Liver (tissue), 9 donors: ENCODE results near the gene FMO4. TPM values are rescaled to one million over a fixed set of nuclear protein-coding genes. Genes with fewer than 3 reads are reported as not detected.

Experiments
- DNase-seq: peaks from one replicate; pipeline ENCODE4 v3.0.0-alpha.2; 2017; ENCODE audit warnings: low spot score
- H3K27ac ChIP-seq, 2 donors: one replicate each; pipeline ENCODE4 v1.7.0; 2013; ENCODE audit warnings: inconsistent platforms in 2 of 2, low read length in 2 of 2, control low read depth in 1 of 2, low read depth in 1 of 2, mild to moderate bottlenecking in 1 of 2
- H3K27me3 ChIP-seq, 4 donors: one replicate each; pipeline versions ENCODE4 v1.6.1 to v1.7.0; 2013; ENCODE audit warnings: low read length in 3 of 4, inconsistent platforms in 1 of 4, mild to moderate bottlenecking in 1 of 4, moderate library complexity in 1 of 4; ENCODE audit not compliant: control insufficient read depth in 4 of 4, insufficient read depth in 4 of 4
- H3K36me3 ChIP-seq, 4 donors: one replicate each; pipeline versions ENCODE4 v1.6.1 to v1.7.0; 2013; ENCODE audit warnings: low read length in 3 of 4, mild to moderate bottlenecking in 3 of 4, low read depth in 1 of 4, moderate library complexity in 1 of 4; ENCODE audit not compliant: control insufficient read depth in 4 of 4, insufficient read depth in 3 of 4
- H3K4me1 ChIP-seq, 4 donors: one replicate each; pipeline versions ENCODE4 v1.6.1 to v1.7.0; 2013; ENCODE audit warnings: low read length in 3 of 4, mild to moderate bottlenecking in 3 of 4, moderate library complexity in 1 of 4; ENCODE audit not compliant: control insufficient read depth in 4 of 4, insufficient read depth in 4 of 4
- H3K4me3 ChIP-seq, 3 donors: one replicate each; pipeline versions ENCODE4 v1.6.1 to v1.7.0; 2013; ENCODE audit warnings: low read length in 3 of 3, control low read depth in 1 of 3, low read depth in 1 of 3, mild to moderate bottlenecking in 1 of 3
- H3K9ac ChIP-seq, 2 donors: one replicate each; pipeline ENCODE4 v1.7.0; 2013; ENCODE audit warnings: low read length in 2 of 2, mild to moderate bottlenecking in 2 of 2, moderate library complexity in 2 of 2, control low read depth in 1 of 2, low read depth in 1 of 2
- H3K9me3 ChIP-seq, 4 donors: one replicate each; pipeline versions ENCODE4 v1.6.1 to v1.7.0; 2013; ENCODE audit warnings: low read length in 3 of 4; ENCODE audit not compliant: control insufficient read depth in 4 of 4
- ATF3 ChIP-seq: IDR thresholded peaks from 2 replicates; pipeline ENCODE4 v1.6.1; 2016; ENCODE audit warnings: antibody characterized with exemption
- CTCF ChIP-seq: fragments of 150-350 bp; IDR thresholded peaks from 2 replicates; pipeline ENCODE4 v1.5.1; 2017; ENCODE audit warnings: improper control_type of control experiment, low read depth, low read length; ENCODE audit not compliant: missing input control
- EGR1 ChIP-seq, 2 donors: IDR thresholded peaks; 2 replicates each; pipeline ENCODE4 v1.6.1; 2016 to 2018; ENCODE audit warnings: antibody characterized with exemption in 2 of 2, low read depth in 2 of 2
- FOXA2 ChIP-seq: IDR thresholded peaks from 2 replicates; pipeline ENCODE4 v1.6.1; 2016; ENCODE audit warnings: antibody characterized with exemption
- GABPA ChIP-seq, 2 donors: IDR thresholded peaks in 1 of 2; conservative IDR thresholded peaks in 1 of 2; 2 replicates each; pipeline ENCODE4 v1.6.1; 2016; ENCODE audit warnings: antibody characterized with exemption in 2 of 2, mild to moderate bottlenecking in 1 of 2, moderate library complexity in 1 of 2
- HNF4A ChIP-seq, 2 donors: conservative IDR thresholded peaks; 2 replicates each; pipeline ENCODE4 v1.6.1; 2016; ENCODE audit warnings: antibody characterized with exemption in 2 of 2, mild to moderate bottlenecking in 2 of 2
- HNF4G ChIP-seq: IDR thresholded peaks from 2 replicates; pipeline ENCODE4 v1.6.1; 2016; ENCODE audit warnings: antibody characterized with exemption
- JUND ChIP-seq, 2 donors: IDR thresholded peaks; 2 replicates each; pipeline ENCODE4 v1.6.1; 2016; ENCODE audit warnings: antibody characterized with exemption in 2 of 2
- MAX ChIP-seq: IDR thresholded peaks from 2 replicates; pipeline ENCODE4 v1.6.1; 2016; ENCODE audit warnings: antibody characterized with exemption
- NR2F2 ChIP-seq: IDR thresholded peaks from 2 replicates; pipeline ENCODE4 v1.6.1; 2016; ENCODE audit warnings: antibody characterized with exemption
- RAD21 ChIP-seq, 2 donors: IDR thresholded peaks; 2 replicates each; pipeline ENCODE4 v1.6.1; 2016; ENCODE audit warnings: antibody characterized with exemption in 2 of 2, mild to moderate bottlenecking in 2 of 2
- REST ChIP-seq: IDR thresholded peaks from 2 replicates; pipeline ENCODE4 v1.6.1; 2016; ENCODE audit warnings: antibody characterized with exemption, mild to moderate bottlenecking
- RXRA ChIP-seq, 2 donors: IDR thresholded peaks; 2 replicates each; pipeline ENCODE4 v1.6.1; 2017 to 2018; ENCODE audit warnings: antibody characterized with exemption in 2 of 2, mild to moderate bottlenecking in 1 of 2
- SP1 ChIP-seq: IDR thresholded peaks from 2 replicates; pipeline ENCODE4 v1.6.1; 2018; ENCODE audit warnings: antibody characterized with exemption, mild to moderate bottlenecking
- YY1 ChIP-seq: IDR thresholded peaks from 2 replicates; pipeline ENCODE4 v1.6.1; 2016; ENCODE audit warnings: antibody characterized with exemption, mild to moderate bottlenecking
- ZBTB33 ChIP-seq: IDR thresholded peaks from 2 replicates; pipeline ENCODE4 v1.6.1; 2016; ENCODE audit warnings: antibody characterized with exemption
- WGBS: extraction: QIAGEN DNeasy Blood & Tissue Kit; methylation state at CpG from one replicate; pipeline ENCODE4 v1.1.7; 2013; 5-methylcytosine and 5-hydroxymethylcytosine counted together
- polyA plus RNA-seq, 2 donors: library from polyadenylated mRNA; stranded (reverse) in 1 of 2; unstranded in 1 of 2; fragments of 200-250 nt in 1 of 2; fragments of >200 nt in 1 of 2; fragmentation: Nextera tagmentation in 1 of 2; extraction: Ambion mirVana in 1 of 2; gene quantifications; one replicate each; pipeline versions ENCODE4 v1.2.1 to v1.2.3, GENCODE V29; 2013 to 2015
- total RNA-seq, 2 donors: library from RNA; depleted of rRNA; stranded (reverse); fragments of >200 nt; gene quantifications; one replicate each; pipeline ENCODE4 v1.2.3, GENCODE V29; 2014
- donor health status: healthy.
- donor health status: healthy.
- donor health status: healthy.
- donor health status: healthy.
- donor health status: healthy.

FMO4 gene
- total and polyA plus RNA-seq, 4 donors = 7.2 to 26.9 (median 9.3) TPM

- no peak overlapping the region for H3K9ac ChIP-seq
- TF ChIP-seq ZBTB33 (no peak), MAX (no peak), RXRA (IDR thresholded peaks at IDR 0.05) (no peak), FOXA2 (no peak), REST (no peak), CTCF (no peak), ATF3 (no peak), RAD21 (IDR thresholded peaks at IDR 0.05) (no peak), HNF4G (no peak), YY1 (no peak), HNF4A (conservative IDR thresholded peaks at IDR 0.05) (no peak), JUND (IDR thresholded peaks at IDR 0.05) (no peak), GABPA (IDR thresholded peaks at IDR 0.05 in 1 of 2, conservative IDR thresholded peaks at IDR 0.05 in 1 of 2) (no peak)
- WGBS = 78% methylated on average over 1 of the region's 1 CpG
- H3K27me3 ChIP-seq = no peaks in the 10 kb centered on the region
- H3K36me3 ChIP-seq = no peaks in the 10 kb centered on the region
- no peak overlapping the region for H3K4me3 ChIP-seq
- no peak overlapping the region for H3K27ac ChIP-seq
- no peaks in the 10 kb centered on the region for H3K4me1 ChIP-seq
- H3K9me3 ChIP-seq = no peaks in the 10 kb centered on the region
- no peak for DNase-seq
Measured at GRCh38 chr1:171379846-171380245, 65.9 kb downstream of the FMO4 start.

GRCh38 chr1:171381866-171382210 lies 67.9 kb downstream of the FMO4 start:
- H3K27me3 ChIP-seq = no peaks in the 10 kb centered on the region
- no peak for TF ChIP-seq NR2F2
- TF ChIP-seq RAD21 (IDR thresholded peaks at IDR 0.05) = no peak
- TF ChIP-seq JUND (IDR thresholded peaks at IDR 0.05) = no peak
- TF ChIP-seq ZBTB33 = no peak
- TF ChIP-seq MAX = no peak
- no peak for TF ChIP-seq CTCF
- no peak for TF ChIP-seq FOXA2
- no peak for TF ChIP-seq YY1
- no peak for TF ChIP-seq RXRA (IDR thresholded peaks at IDR 0.05)
- TF ChIP-seq SP1 = no peak
- TF ChIP-seq EGR1 (IDR thresholded peaks at IDR 0.05; ENCODE audit: low read depth in 2 of 2) = no peak
- TF ChIP-seq ATF3 = no peak
- TF ChIP-seq HNF4G = no peak
- DNase-seq = no peak
- no peaks in the 10 kb centered on the region for H3K36me3 ChIP-seq
- H3K9ac ChIP-seq = no peak overlapping the region
- H3K4me3 ChIP-seq = no peak overlapping the region
- WGBS = 96% methylated on average over 11 of the region's 11 CpGs
- no peak overlapping the region for H3K27ac ChIP-seq
- no peaks in the 10 kb centered on the region for H3K4me1 ChIP-seq
- H3K9me3 ChIP-seq = no peaks in the 10 kb centered on the region
